Lower leg skin (tissue), 3 donors: ENCODE measurements around the gene ROR1.

Source experiments
- CTCF ChIP-seq, 3 donors: fragments of 450-650 bp; IDR thresholded peaks; one replicate each; pipeline ENCODE4 v1.5.1; 2016; ENCODE audit warnings: antibody characterized with exemption in 3 of 3, mild to moderate bottlenecking in 3 of 3, moderate library complexity in 2 of 3
- POLR2A ChIP-seq, 2 donors: fragments of 450-650 bp; IDR thresholded peaks; one replicate each; pipeline ENCODE4 v1.6.1; 2016 to 2017; ENCODE audit warnings: antibody characterized with exemption in 2 of 2, mild to moderate bottlenecking in 1 of 2, moderate library complexity in 1 of 2

GRCh38 chr1:63728611-63729226 is 45.1 kb upstream of the ROR1 start:
- TF ChIP-seq CTCF (IDR thresholded peaks at IDR 0.05) (no peak), POLR2A (IDR thresholded peaks at IDR 0.05) (no peak)
